SK-N-MC (cell line): ENCODE results near the gene NCMAP.

ENCODE experiments used
- EZH2 ChIP-seq: fragments of 200-600 bp; sonication (generic); IDR thresholded peaks from one replicate; pipeline ENCODE4 v1.6.1; 2017; ENCODE audit warnings: antibody characterized with exemption
- POLR2AphosphoS5 ChIP-seq: IDR thresholded peaks from 2 replicates; pipeline ENCODE4 v1.6.1; 2012; ENCODE audit warnings: mild to moderate bottlenecking, low read depth, low read length, borderline replicate concordance

- TF ChIP-seq POLR2AphosphoS5 (no peak), EZH2 (no peak)
Observed at GRCh38 chr1:24526045-24526444, 29.8 kb upstream of the NCMAP start.
